HL-60 (cell line): ENCODE measurements around the gene SCAMP3.

ENCODE experiments used
- CTCF ChIP-seq: IDR thresholded peaks from one replicate; pipeline ENCODE4 v1.5.1; 2011; ENCODE audit warnings: low read length, control low read depth, inconsistent platforms; ENCODE audit not compliant: insufficient read depth
- GABPA ChIP-seq: IDR thresholded peaks from 2 replicates; pipeline ENCODE4 v1.6.1; 2012; ENCODE audit warnings: low read depth
- POLR2AphosphoS5 ChIP-seq: IDR thresholded peaks from 2 replicates; pipeline ENCODE4 v1.6.1; 2012; ENCODE audit warnings: low read depth
- REST ChIP-seq: IDR thresholded peaks from 2 replicates; pipeline ENCODE4 v1.6.1; 2012; ENCODE audit warnings: low read depth; ENCODE audit not compliant: insufficient replicate concordance
- SPI1 ChIP-seq: IDR thresholded peaks from 2 replicates; pipeline ENCODE4 v1.6.1; 2012; ENCODE audit warnings: low read depth, mild to moderate bottlenecking, borderline replicate concordance

GRCh38 chr1:155284476-155284875 lies 22.3 kb upstream of the SCAMP3 start:
- no peak for TF ChIP-seq REST
- TF ChIP-seq GABPA: no peak
- no peak for TF ChIP-seq POLR2AphosphoS5
- TF ChIP-seq CTCF: no peak
- no peak for TF ChIP-seq SPI1
